ENCODE data around the gene AFAP1.

GRCh38 chr4:7759635-7760034 lies 180.0 kb downstream of the AFAP1 start:
- TF ChIP-seq POLR2A (IDR thresholded peaks at IDR 0.05) (no peak), CTCF (IDR thresholded peaks at IDR 0.05) (no peak), EP300 (IDR thresholded peaks at IDR 0.05) (no peak)
